GM18868 (cell line): Measurements from ENCODE around the gene MT1HL1.
A peak's percentile ranks its signal among the peaks of the same experiment; 100 is the strongest.
"Not testable (repeated sequence)": the region's sequence is repeated elsewhere in the genome, so short reads cannot be mapped to it uniquely, and the experiment has no call there.

Experiments used
- ATAC-seq: cut with Tn5 transposase; IDR thresholded peaks from one replicate; pipeline ENCODE4 v1.9.1; 2021; ENCODE audit warnings: mild to moderate bottlenecking, moderate library complexity; ENCODE audit not compliant: unreplicated experiment

The MT1HL1 gene

DNA sequence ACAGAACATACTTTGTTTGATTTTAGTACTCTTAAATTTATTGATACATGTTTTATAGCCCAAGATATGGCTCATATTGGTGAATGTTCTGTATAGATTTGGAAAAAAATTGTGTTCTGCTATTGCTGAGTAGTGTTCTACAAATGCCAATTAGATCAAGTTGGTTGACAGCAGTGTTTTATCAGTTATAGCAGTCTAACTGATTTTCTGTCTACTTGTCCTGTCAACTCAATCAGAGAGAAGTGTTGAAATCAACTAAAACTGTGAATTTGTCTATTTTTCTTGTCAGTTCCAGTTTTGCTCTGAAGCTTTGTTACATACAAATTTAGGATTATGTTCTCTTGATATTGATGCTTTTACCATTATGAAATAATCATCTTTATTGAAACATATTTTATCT lies 14.7 kb upstream of the MT1HL1 start:
- ATAC-seq, result no peak

DNA sequence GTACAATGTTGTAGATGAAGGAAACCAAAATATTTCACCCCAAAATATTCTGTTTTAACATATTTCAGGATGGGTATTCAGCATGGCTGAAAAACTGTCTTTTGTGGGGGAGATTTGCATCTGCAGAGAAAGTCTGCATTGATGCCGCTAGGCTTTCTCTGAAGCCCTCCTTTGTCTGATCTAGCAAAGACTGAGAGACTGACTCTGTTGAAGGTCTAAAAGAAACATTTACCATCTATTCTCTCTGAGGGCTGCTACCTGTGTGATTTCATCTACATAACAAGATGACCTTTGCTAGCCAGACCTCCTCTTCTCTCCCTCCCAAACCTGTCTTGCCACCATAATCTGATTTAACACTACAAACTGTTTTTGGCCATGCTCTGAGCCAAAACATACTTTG lies 12.4 kb upstream of the MT1HL1 start:
- no peak for ATAC-seq

DNA sequence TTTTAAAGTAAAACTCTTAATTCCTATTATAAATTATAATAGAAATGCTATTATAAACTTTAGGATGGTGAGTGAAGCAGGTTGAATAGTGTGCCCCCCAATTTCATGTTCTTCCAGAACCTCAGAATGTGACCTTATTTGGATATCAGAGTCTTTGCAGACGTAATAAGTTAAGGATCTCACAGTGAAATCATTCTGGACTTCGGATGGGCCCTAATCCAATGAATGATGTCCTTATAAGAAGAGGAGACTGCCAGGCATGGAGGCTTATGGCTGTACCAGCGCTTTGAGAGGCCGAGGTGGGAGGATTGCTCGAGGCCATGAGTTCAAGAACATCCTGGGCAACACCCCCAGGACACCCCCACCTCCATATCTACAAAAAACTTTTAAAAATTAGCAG lies 9.4 kb upstream of the MT1HL1 start:
- no peak for ATAC-seq

GRCh38 chr1:237012788-237013383 lies 8.6 kb upstream of the MT1HL1 start:
- no peak for ATAC-seq

DNA sequence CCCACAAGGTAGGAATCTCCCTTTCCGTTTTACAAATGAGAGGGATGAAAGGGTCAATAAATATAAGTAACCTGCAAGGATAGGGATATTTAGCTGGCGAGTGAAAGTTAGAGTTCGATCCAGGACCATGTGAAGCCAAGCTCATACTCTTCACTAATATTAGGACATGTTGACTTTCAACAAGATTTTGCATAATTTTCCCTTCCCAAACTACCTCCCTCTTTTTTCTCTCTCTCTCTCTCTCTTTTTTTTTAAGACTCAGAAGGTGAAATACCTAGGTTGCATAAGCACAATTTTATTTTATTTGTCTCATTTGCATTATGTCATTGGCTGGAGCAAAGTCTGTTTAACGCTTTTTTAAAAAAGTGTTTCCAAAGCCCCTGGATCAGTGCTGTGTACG lies 8.1 kb upstream of the MT1HL1 start:
- no peak for ATAC-seq

- ATAC-seq, result no peak
Measured at GRCh38 chr1:237011432-237011831, 7.2 kb upstream of the MT1HL1 start.

DNA sequence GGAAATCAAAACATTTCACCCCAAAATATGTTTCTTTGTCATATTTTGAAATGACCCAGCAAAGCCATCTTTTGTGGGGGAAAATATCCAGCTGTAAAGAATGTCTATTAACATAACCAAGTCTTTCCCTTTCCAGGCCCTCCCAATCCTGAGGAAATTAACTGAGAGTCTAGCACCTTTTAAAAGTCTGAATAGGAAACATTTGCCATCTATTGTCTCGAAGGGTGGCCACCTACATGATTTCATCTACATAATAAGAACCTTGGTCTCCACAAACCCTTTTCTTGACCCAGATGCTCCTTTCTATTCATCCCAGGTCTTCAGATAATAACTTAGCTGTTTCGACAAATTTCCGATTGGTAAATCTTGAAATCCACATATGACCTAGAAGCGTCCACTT lies 5.4 kb upstream of the MT1HL1 start:
- ATAC-seq, result no peak

GRCh38 chr1:237007147-237007881 lies 3.1 kb upstream of the MT1HL1 start:
- ATAC-seq, result no peak

GRCh38 chr1:237005674-237006073 lies 1.4 kb upstream of the MT1HL1 start:
- ATAC-seq, result no peak

GRCh38 chr1:237003516-237003915 lies 725 bp downstream of the MT1HL1 start:
- no peak for ATAC-seq

DNA sequence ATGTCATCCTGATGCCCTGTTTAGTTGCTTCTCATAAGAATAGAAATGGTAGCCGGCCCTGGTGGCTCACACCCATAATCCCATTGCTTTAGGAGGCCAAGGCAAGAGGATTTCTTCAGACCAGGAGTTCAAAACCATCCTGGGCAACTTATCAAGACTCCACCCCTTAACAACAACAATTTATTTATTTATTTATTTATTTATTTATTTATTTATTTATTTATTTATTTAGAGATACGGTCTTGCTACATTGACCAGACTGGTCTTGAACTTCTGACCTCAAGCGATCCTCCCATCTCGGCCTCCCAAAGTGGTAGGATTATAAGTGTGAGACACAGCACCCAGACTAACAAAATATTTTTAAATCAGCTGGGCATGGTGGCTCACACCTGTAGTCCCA lies 4.0 kb downstream of the MT1HL1 start:
- ATAC-seq, result no peak

DNA sequence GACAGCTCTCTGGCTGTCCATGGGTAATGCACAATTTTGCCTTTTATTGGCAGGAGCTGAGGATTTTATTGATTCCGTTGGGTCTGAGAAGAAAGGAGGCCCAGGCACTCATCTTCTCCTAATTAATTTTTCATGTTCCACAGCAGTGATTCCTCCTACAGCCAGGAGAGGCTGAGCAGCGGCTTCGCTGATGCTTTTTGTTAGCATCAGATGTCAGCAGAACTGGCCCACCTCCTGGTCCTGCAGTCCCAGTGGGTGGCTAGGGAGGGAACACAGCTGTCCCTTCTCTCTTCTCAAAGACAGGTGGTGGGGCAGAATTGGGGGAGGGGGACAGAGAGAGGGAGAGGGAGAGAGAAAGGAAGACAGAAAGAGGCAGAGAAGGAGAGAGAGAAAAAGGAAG lies 5.7 kb downstream of the MT1HL1 start:
- no peak for ATAC-seq

DNA sequence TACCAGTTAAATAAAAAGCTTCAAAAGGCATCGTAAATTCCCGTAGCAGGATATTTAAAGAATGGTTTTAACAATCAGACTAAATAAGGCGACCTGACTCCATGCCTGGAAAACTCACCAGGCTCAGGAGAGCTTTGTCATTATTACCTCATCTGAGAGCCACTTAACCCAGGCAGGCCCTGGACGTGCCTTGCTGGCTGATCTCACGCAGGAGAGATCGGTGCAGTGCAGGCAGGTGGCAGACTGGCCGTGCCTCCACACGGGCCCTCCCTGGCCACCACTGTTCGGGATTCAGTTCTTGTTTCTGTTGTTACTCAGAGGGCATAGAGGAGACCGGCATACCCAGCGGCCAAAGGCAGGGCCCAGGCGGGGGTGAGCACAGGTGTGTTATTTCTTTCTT lies 6.4 kb downstream of the MT1HL1 start:
- no peak for ATAC-seq

DNA sequence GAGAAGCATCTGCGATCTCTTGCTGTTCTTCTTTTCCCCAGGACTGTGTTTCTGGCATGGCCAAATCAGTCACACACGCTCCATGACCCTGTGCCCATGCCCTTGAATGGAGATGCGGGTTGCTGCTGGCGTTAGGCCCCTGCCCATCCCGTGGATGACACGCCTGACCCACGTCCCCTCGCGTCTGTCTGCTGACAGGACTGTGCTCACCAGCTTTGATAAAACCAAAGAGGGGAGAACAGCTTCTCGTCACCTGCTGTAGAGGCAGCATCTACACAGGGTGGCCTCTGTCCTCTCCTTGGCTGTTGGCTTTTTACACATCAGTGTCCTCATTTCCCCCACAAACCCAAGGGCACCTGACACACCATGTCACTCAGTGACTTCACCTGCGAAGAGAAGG lies 6.9 kb downstream of the MT1HL1 start:
- ATAC-seq, result no peak

- ATAC-seq, result no peak
Measured at GRCh38 chr1:236994450-236994849, 9.8 kb downstream of the MT1HL1 start.

- no peak for ATAC-seq
Measured at GRCh38 chr1:236992449-236992848, 11.8 kb downstream of the MT1HL1 start.

- peak; percentile 71 for ATAC-seq
Measured at GRCh38 chr1:236990052-236990445, 14.2 kb downstream of the MT1HL1 start.

DNA sequence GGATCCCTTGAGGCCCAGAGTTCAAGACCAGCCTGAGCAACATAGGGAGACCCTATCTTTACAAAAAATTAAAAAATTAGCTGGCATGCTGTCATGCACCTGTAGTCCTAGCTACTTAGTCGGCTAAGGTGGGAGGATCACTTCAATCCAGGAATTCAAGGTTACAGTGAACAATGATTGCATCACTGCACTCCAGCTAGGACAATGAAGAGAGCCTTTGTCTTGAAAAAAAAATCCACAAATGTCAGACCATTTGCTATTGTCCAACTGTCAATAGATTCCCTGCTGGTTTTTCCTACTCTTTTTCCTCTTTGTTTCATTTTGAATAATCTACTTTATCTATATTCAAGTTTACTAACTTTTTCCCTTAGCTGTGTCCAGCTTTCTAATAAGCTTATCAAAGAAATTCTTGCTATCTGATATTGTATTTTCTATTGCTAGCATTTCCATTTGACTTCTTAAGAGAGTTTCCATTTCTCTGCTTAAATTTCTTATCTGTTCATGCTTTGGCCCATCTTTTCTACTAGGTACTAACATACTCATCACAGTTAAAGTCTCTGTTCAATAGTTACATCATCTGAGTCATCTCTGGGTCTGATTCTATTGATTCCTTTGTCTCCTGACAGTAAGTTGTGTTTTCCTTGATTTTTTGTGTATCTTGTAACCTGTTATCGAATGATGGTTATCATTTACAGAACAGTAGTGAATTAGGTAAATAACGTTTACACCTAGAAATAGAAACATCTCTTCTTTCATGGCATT lies 14.8 kb downstream of the MT1HL1 start:
- no peak for ATAC-seq

DNA sequence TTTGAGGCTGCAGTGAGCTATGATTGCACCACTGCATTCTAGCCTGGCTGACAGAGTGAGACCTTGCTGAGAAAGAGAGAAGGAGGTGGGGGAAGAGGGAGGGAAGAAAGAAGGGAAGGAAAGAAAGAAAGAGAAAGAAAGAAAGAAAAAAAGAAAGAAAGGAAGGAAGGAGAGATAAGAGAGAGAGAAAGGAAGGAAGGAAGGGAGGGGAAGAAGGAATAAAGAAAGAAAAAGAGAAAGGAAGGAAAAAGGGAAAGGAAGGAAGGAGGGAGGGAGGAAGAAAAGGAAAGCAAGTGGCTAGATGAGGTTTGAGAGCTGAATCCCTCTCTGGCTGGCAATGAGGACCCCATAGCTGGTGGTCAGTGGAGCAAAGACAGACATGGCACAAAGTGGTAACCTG lies 20.4 kb downstream of the MT1HL1 start:
- ATAC-seq, result no peak

GRCh38 chr1:236982380-236982779 lies 21.9 kb downstream of the MT1HL1 start:
- no peak for ATAC-seq

GRCh38 chr1:236981431-236981830 lies 22.8 kb downstream of the MT1HL1 start:
- not testable (repeated sequence) for ATAC-seq

- ATAC-seq, result no peak
Measured at GRCh38 chr1:236980673-236981072, 23.6 kb downstream of the MT1HL1 start.
